GM18507 (cell line): Measurements from ENCODE around the gene EEF1A1.
"Not testable (repeated sequence)": the region's sequence is repeated elsewhere in the genome, so short reads cannot be mapped to it uniquely, and the experiment has no call there.

Experiments used
- DNase-seq: peaks from one replicate; pipeline ENCODE4 v3.0.0; 2011; ENCODE audit warnings: low read depth; ENCODE audit not compliant: insufficient read length; ENCODE audit errors: extremely low spot score
- FAIRE-seq: peaks from 2 replicates; lab custom pipeline; 2011; peaks lifted over from hg19 to GRCh38; lab: Jason Lieb, UNC

The EEF1A1 gene

GRCh38 chr6:73520688-73521350 lies at the start of gene EEF1A1:
Gene EEF1A1, minus strand, starts transcription at chr6:73521032. Its CDS starts 1,006 bp downstream, at chr6:73520026.
- DNase-seq (peak; percentile 71), FAIRE-seq (peak; percentile 98)

DNA sequence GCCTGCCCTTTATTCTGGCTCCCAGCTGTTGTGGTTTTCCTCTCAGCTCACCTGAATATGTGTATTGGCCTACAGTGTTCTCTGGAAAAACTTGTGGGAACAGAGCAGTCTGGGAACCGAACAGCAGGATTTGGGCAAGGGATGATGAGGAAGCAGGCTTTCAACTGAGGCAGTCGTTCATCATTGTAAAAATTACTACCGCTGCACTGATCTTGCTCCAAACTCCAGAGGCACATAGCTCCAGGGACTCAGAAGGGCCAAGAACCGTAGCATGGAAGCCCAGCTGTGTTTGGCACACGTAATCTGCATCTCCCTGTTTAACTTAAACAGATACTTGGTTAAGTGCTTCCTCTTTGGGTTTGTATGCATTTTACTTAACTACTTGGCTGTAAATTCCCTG lies 48.3 kb upstream of the EEF1A1 start:
- FAIRE-seq (no peak), DNase-seq (no peak)

DNA sequence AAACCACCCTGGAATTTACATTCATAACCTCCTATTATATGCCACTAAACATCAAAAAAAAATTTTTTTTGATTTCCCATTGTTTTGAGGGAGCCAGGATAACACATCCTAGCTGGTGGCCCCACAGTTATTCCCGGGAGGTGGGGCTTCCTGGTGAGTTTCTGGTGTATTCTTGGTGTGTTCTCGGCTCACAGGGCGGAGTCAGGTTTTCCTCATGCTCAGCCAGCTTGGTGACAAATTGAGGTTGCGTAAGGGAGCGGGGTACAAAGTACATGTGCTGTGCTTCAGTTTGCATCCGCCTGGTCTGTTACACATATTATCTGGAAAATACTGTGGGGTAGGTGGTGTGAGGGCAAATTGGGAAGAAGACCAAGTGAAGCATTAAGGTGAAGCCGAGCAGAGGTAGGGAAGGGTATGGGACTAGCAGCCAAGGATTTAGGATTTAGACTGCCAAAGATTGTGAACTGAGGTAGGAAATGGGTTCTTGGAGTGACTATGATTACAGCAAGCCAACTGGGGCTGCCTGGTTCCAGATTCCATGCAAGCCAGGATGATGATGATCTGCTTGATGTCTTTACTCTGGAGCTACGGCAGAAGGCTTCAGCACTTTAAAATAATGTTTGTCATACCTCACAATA lies 46.2 kb upstream of the EEF1A1 start:
- FAIRE-seq (no peak), DNase-seq (no peak)

GRCh38 chr6:73566486-73566871 lies 45.6 kb upstream of the EEF1A1 start:
- DNase-seq, FAIRE-seq: not testable (repeated sequence)

DNA sequence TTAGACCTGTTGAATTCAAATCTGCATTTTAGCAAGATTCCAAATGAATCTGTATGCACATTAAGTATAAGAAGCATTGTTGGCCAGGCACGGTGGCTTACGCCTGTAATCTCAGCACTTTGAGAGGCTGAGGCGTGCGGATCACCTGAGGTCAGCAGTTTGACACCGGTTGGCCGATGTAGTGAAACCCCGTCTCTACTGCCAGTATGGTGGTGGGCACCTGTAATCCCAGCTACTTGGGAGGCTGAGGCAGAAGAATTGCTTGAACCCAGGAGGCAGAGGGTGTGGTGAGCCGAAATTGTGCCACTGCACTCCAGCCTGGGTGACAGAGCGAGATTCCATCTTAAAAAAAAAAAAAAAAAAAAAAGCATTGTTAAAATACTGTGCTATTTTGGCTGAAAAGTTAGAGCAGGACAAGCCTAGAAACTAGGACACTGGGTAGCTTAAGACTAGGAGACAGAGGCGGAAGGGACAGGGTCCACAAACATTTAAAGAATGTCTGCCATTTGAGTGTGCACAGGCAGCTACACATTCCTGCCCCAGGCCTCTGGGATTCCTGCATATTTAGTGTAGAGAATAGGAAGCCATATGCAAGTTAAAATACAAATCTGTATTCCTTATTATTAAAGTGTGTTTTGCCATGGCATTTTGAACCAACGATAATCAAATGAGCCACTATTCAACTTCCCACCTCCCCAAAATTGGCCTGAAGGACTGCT lies 45.1 kb upstream of the EEF1A1 start:
- no peak for DNase-seq
- FAIRE-seq: no peak

- FAIRE-seq: no peak
- no peak for DNase-seq
Measured at GRCh38 chr6:73564578-73565345, 43.9 kb upstream of the EEF1A1 start.

GRCh38 chr6:73562558-73562957 lies 41.7 kb upstream of the EEF1A1 start:
- no peak for DNase-seq
- no peak for FAIRE-seq

GRCh38 chr6:73560853-73561407 lies 40.1 kb upstream of the EEF1A1 start:
- no peak for DNase-seq
- peak; percentile 75 for FAIRE-seq

GRCh38 chr6:73560182-73560732 lies 39.4 kb upstream of the EEF1A1 start:
- FAIRE-seq: no peak
- no peak for DNase-seq

- DNase-seq: not testable (repeated sequence)
Measured at GRCh38 chr6:73559399-73559794, 38.6 kb upstream of the EEF1A1 start.

GRCh38 chr6:73558624-73559398 lies 38.0 kb upstream of the EEF1A1 start:
- FAIRE-seq (peak; percentile 56), DNase-seq (no peak)

More at GRCh38 chr6:73559399-73559794, 38.6 kb upstream of the EEF1A1 start:
- not testable (repeated sequence) for FAIRE-seq

GRCh38 chr6:73556836-73557235 lies 36.0 kb upstream of the EEF1A1 start:
- no peak for FAIRE-seq
- DNase-seq: no peak

DNA sequence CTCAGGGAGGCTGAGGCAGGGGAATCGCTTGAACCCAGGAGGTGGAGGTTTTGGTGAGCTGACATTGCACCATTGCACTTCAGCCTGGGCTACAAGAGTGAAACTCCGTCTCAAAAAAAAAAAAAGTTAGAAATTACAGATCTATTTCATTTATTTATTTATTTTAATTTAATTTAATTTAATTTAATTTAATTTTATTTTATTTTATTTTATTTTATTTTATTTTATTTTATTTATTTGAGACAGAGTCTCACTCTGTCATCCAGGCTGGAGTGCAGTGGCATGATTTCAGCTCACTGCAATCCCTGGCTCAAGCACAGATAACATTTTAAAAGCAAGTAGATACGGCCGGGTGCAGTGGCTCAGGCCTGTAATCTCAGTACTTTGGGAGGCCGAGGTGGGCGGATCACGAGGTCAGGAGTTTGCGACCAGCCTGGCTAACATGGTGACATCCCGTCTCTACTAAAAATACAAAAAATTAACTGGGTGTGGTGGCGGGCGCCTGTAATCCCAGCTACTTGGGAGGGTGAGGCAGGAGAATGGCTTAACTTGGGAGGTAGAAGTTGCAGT lies 34.6 kb upstream of the EEF1A1 start:
- DNase-seq, FAIRE-seq: not testable (repeated sequence)

DNA sequence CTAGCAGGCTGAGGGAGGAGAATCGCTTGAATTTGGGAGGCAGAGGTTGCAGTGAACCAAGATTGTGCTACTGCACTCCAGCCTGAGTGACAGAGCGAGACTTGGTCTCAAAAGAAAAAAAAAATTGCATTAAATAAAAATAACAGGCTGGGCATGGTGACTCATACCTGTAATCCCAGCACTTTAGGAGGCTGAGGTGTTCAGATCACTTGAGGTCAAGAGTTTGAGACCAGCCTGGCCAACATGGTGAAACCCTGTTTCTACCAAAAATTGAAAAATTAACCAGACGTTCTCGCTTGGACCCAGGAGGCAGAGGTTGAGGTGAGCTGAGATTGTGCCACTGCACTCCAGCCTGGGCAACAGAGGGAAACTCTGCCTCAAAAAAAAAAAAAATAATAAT lies 30.3 kb upstream of the EEF1A1 start:
- DNase-seq, FAIRE-seq: not testable (repeated sequence)

DNA sequence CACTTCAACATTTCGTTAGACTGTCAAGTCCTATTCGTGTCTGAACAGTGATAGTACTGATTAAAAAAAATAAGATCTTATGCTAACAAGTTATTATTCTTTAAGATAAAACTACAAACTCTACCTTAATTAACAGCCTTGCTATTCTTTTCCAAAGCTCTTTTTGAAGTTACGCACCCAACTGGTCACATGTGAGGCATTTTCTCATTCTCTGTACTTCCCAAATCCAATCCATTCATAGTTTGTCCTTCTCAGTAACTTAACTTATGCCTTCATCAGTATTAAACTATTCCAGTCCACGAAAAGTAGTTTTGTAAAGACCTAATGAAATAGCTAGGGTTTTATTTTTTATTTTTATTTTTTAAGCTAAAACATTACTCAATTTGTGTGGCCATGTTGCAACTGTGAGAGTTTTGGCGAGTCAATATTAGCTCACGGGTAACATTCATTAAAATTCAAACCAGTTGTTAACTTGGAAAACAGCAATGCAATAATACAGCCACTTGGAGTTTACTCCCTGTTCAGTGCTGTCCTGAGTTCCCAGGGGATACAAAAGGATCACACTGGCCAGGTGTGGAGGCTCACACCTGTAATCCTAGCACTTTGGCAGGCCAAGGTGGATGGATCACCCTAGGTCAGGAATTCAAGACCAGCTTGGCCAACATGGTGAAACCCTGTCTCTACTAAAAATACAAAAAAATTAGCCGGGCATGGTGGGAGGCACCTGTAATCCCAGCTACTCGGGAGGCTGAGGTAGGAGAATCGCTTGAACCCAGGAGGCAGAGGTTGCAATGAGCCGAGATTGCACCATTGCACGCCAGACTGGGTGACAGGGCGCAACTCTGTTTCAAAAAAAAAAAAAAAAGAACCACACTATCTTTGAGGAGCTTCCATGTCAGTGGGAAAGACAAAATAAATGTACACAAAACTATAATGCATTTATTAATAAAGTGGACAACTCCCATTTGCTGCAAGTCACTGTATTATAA lies 27.9 kb upstream of the EEF1A1 start:
- FAIRE-seq: no peak

DNA sequence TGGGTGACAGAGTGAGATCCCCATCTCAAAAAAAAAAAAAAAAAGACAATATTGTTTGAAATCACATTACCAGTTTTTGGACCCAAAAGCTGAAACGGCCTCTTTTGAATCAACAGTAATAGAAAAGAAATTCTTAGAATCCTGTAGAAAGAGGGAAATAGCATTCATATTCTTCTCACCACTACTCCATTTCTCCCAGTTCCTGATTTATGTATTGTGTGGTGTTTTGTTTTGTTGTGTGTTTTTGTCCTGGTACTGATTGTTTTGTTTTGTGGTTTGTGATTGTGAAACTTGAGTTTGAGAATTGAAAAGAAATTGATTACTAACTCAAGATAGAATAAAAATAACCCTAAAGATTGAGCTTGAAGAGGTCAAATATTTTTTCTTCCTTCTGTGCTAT lies 26.2 kb upstream of the EEF1A1 start:
- DNase-seq (no peak), FAIRE-seq (no peak)

More for the DNA sequence above, 27.9 kb upstream of the EEF1A1 start:
- DNase-seq: no peak

DNA sequence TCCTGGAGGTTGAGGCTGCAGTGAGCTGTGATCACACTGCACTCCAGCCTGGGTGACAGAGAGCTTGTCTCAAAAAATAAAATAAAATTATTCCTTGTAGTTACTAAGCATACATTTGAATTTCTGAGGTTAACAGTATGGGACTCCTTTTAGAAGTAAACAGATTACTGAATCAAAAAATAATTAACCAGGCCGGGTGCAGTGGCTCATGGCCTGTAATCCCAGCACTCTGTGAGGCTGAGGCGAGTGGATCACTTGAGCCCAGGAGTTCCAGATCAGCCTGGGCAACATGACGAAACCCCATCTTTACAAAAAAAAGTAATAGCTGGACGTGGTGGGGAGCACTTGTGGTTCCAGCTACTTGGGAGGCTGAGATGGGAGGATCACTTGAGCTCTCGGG lies 22.1 kb upstream of the EEF1A1 start:
- FAIRE-seq (no peak), DNase-seq (no peak)
